SK-N-SH (cell line): ENCODE results near the gene KRTAP27-1. TPM values are rescaled to one million over a fixed set of nuclear protein-coding genes. Genes with fewer than 3 reads are reported as not detected.

ENCODE experiments used
- CTCF ChIA-PET: fragments of 300-600, 350-600 bp; formaldehyde crosslinking; extraction: SDS; loops from one replicate; lab custom pipeline; 2021; lab: Yijun Ruan, JAX
- POLR2A ChIA-PET: fragments of 350-600 bp; sonication (Branson Sonifier 250); formaldehyde crosslinking; extraction: SDS; loops from one replicate; lab custom pipeline; 2020; ENCODE audit warnings: antibody characterized with exemption, inconsistent platforms; lab: Yijun Ruan, JAX
- DNase-seq: peaks from one replicate; pipeline ENCODE4 v3.0.0; 2012
- H2AFZ ChIP-seq: fragments of 200-600 bp; sonication (generic); 2 replicates; pipeline ENCODE4 v1.8.1; 2016; ENCODE audit warnings: antibody characterized with exemption, mild to moderate bottlenecking, low read depth
- H3F3A ChIP-seq: fragments of 200-600 bp; sonication (generic); replicated peaks from 2 replicates; pipeline ENCODE3; 2016; ENCODE audit warnings: antibody characterized with exemption, mild to moderate bottlenecking; ENCODE audit not compliant: insufficient read depth
- H3K27ac ChIP-seq, 2 experiments: fragments of 200-500 bp in 1 of 2; fragments of 200-600 bp in 1 of 2; sonication (Bioruptor generic) in 1 of 2; sonication (generic), shearing (Covaris generic) in 1 of 2; 2 replicates each; pipeline versions ENCODE4 v1.5.1 to v1.6.1; 2014 to 2016; ENCODE audit warnings: low read depth in 2 of 2, inconsistent platforms in 1 of 2, low read length in 1 of 2, mild to moderate bottlenecking in 1 of 2, mixed read lengths in 1 of 2
- H3K27me3 ChIP-seq: fragments of 200-600 bp; sonication (generic), shearing (Covaris generic); 2 replicates; pipeline ENCODE4 v1.6.1; 2016; ENCODE audit warnings: mixed run types; ENCODE audit not compliant: insufficient read depth
- H3K36me3 ChIP-seq, 2 experiments: fragments of 200-500 bp in 1 of 2; fragments of 200-600 bp in 1 of 2; sonication (Bioruptor generic) in 1 of 2; sonication (generic) in 1 of 2; replicated peaks in 1 of 2; 2 replicates each; pipeline versions ENCODE3 to v1.5.1; 2014 to 2016; ENCODE audit warnings: low read length in 1 of 2, mild to moderate bottlenecking in 1 of 2; ENCODE audit not compliant: insufficient read depth in 2 of 2, control insufficient read depth in 1 of 2
- H3K4me1 ChIP-seq, 2 experiments: fragments of 200-500 bp in 1 of 2; fragments of 200-600 bp in 1 of 2; sonication (Bioruptor generic) in 1 of 2; sonication (generic), shearing (Covaris generic) in 1 of 2; 2 replicates each; pipeline versions ENCODE4 v1.5.1 to v1.6.1; 2014 to 2016; ENCODE audit warnings: low read depth in 1 of 2, low read length in 1 of 2, mixed run types in 1 of 2; ENCODE audit not compliant: insufficient read depth in 2 of 2, control insufficient read depth in 1 of 2
- H3K4me2 ChIP-seq: fragments of 200-600 bp; sonication (generic), shearing (Covaris generic); 2 replicates; pipeline ENCODE4 v1.6.1; 2017; ENCODE audit warnings: mixed run types
- H3K4me3 ChIP-seq, 2 experiments: fragments of 200-500 bp in 1 of 2; fragments of 200-600 bp in 1 of 2; sonication (Bioruptor generic) in 1 of 2; sonication (generic), shearing (Covaris generic) in 1 of 2; 2 replicates each; pipeline versions ENCODE4 v1.5.1 to v1.8.1; 2014 to 2016; ENCODE audit warnings: low read depth in 2 of 2, inconsistent platforms in 1 of 2, low read length in 1 of 2, mild to moderate bottlenecking in 1 of 2, mixed read lengths in 1 of 2, moderate library complexity in 1 of 2
- H3K79me2 ChIP-seq: fragments of 200-600 bp; sonication (generic); 2 replicates; pipeline ENCODE4 v1.8.1; 2017; ENCODE audit warnings: mild to moderate bottlenecking; ENCODE audit not compliant: insufficient read depth
- H3K9ac ChIP-seq: fragments of 200-600 bp; sonication (generic); 2 replicates; pipeline ENCODE4 v1.6.1; 2017; ENCODE audit warnings: mixed run types
- H3K9me2 ChIP-seq: fragments of 200-600 bp; sonication (generic); 2 replicates; pipeline ENCODE4 v1.6.1; 2017; ENCODE audit warnings: mixed run types
- H3K9me3 ChIP-seq: fragments of 200-600 bp; sonication (generic); 2 replicates; pipeline ENCODE4 v1.6.1; 2017; ENCODE audit warnings: mixed run types, mild to moderate bottlenecking, moderate library complexity
- H4K20me1 ChIP-seq: fragments of 200-600 bp; sonication (generic); 2 replicates; pipeline ENCODE4 v1.6.1; 2017; ENCODE audit warnings: mild to moderate bottlenecking, mixed run types; ENCODE audit not compliant: insufficient read depth
- EP300 ChIP-seq, 2 experiments: IDR thresholded peaks; 2 replicates each; pipeline versions ENCODE4 v1.4.0 to v1.6.1; 2012; ENCODE audit warnings: borderline replicate concordance in 1 of 2, low read depth in 1 of 2, low read length in 1 of 2
- EZH2phosphoT487 ChIP-seq: fragments of 200-600 bp; sonication (generic); IDR thresholded peaks from 2 replicates; pipeline ENCODE4 v1.6.1; 2017; ENCODE audit warnings: low read depth, mixed run types, mild to moderate bottlenecking, antibody characterized with exemption, moderate library complexity, borderline replicate concordance
- FOSL2 ChIP-seq: IDR thresholded peaks from 2 replicates; pipeline ENCODE4 v1.4.0; 2012; ENCODE audit warnings: low read depth, mild to moderate bottlenecking, moderate library complexity, borderline replicate concordance
- FOXJ3 ChIP-seq: sonication (generic); formaldehyde crosslinking; IDR thresholded peaks from 2 replicates; pipeline ENCODE4 v1.5.1; 2020; ENCODE audit warnings: mild to moderate bottlenecking, missing genetic modification reagents
- FOXM1 ChIP-seq: IDR thresholded peaks from 2 replicates; pipeline ENCODE4 v1.4.0; 2012; ENCODE audit warnings: low read depth, mild to moderate bottlenecking
- GABPA ChIP-seq: IDR thresholded peaks from 2 replicates; pipeline ENCODE4 v1.4.0; 2012; ENCODE audit warnings: low read depth, mild to moderate bottlenecking
- IRF3 ChIP-seq: fragments of 150-350 bp; IDR thresholded peaks from 2 replicates; pipeline ENCODE4 v1.6.1; 2016; ENCODE audit warnings: mild to moderate bottlenecking, low read depth, low read length
- JUND ChIP-seq: IDR thresholded peaks from 2 replicates; pipeline ENCODE4 v1.4.0; 2012
- MAX ChIP-seq: IDR thresholded peaks from 2 replicates; pipeline ENCODE4 v1.4.0; 2012; ENCODE audit warnings: low read depth
- MXI1 ChIP-seq: IDR thresholded peaks from 2 replicates; pipeline ENCODE4 v1.6.1; 2012; ENCODE audit warnings: mild to moderate bottlenecking, low read depth, low read length, improper control_type of control experiment
- NFIC ChIP-seq: IDR thresholded peaks from 2 replicates; pipeline ENCODE4 v1.4.0; 2012; ENCODE audit warnings: borderline replicate concordance
- PBX3 ChIP-seq: IDR thresholded peaks from 2 replicates; pipeline ENCODE4; 2012
- RAD21 ChIP-seq: IDR thresholded peaks from 2 replicates; pipeline ENCODE4 v1.6.1; 2012; ENCODE audit warnings: mild to moderate bottlenecking, low read length
- RXRA ChIP-seq: IDR thresholded peaks from 2 replicates; pipeline ENCODE4 v1.4.0; 2012; ENCODE audit warnings: low read depth, mild to moderate bottlenecking, borderline replicate concordance
- TAF1 ChIP-seq: IDR thresholded peaks from 2 replicates; pipeline ENCODE4 v1.6.1; 2012; ENCODE audit warnings: low read depth, mild to moderate bottlenecking, low read length, moderate library complexity, borderline replicate concordance
- TEAD4 ChIP-seq: IDR thresholded peaks from 2 replicates; pipeline ENCODE4 v1.4.0; 2012; ENCODE audit warnings: mild to moderate bottlenecking, borderline replicate concordance; ENCODE audit not compliant: insufficient read depth
- YY1 ChIP-seq: IDR thresholded peaks from 2 replicates; pipeline ENCODE4 v1.4.0; 2012; ENCODE audit warnings: low read depth, mild to moderate bottlenecking
- ZBTB33 ChIP-seq: IDR thresholded peaks from 2 replicates; pipeline ENCODE4 v1.4.0; 2012; ENCODE audit warnings: low read depth, borderline replicate concordance
- WGBS: methylation state at CpG from one replicate; pipeline ENCODE4 v1.1.6; 2017; ENCODE audit warnings: low lambda C conversion rate; 5-methylcytosine and 5-hydroxymethylcytosine counted together
- polyA plus RNA-seq, 3 experiments: library from polyadenylated mRNA; depleted of rRNA; stranded (reverse); fragments of >200 nt; gene quantifications; 2 replicates each; pipeline ENCODE4 v1.2.3, GENCODE V29; 2012
- TF ChIP-seq, protein P1 (sequence below): fragments of 200-600 bp; sonication (generic); IDR thresholded peaks from 2 replicates; pipeline ENCODE4 v1.6.1; 2017; ENCODE audit warnings: antibody characterized with exemption, mild to moderate bottlenecking, moderate library complexity
- TF ChIP-seq, protein P2 (sequence below): IDR thresholded peaks from 2 replicates; pipeline ENCODE4 v1.4.0; 2012; ENCODE audit warnings: low read depth, borderline replicate concordance

KRTAP27-1 gene
- not detected in 2 replicates for polyA plus RNA-seq (2012; rRNA removed)
- not detected in 2 replicates for polyA plus RNA-seq (2012; cell fraction: cytosol; rRNA removed)
- polyA plus RNA-seq (2012; cell fraction: nucleus; rRNA removed), result not detected in 2 replicates

GRCh38 chr21:30337276-30337744 lies at the start of gene KRTAP27-1:
Gene KRTAP27-1 (minus strand): TSS chr21:30337694. CDS start chr21:30337668, 26 bp downstream.
- no peak within 1 kb of the TSS for H3K9ac ChIP-seq
- no peaks in the 10 kb centered on the region for H3K79me2 ChIP-seq
- WGBS, result 6% methylated on average over 4 of the region's 6 CpGs
- no peak within 1 kb of the TSS for H3K4me3 ChIP-seq
- no peaks in the 10 kb centered on the region for H3K9me2 ChIP-seq
- H3K4me1 ChIP-seq, result no peaks in the 10 kb centered on the region
- no peaks in the 10 kb centered on the region for H4K20me1 ChIP-seq
- POLR2A ChIA-PET, result no interaction called here
- no peak within 1 kb of the TSS for H2AFZ ChIP-seq
- no peak within 1 kb of the TSS for H3K27ac ChIP-seq
- no peaks in the 10 kb centered on the region for H3K27me3 ChIP-seq
- no peak within 1 kb of the TSS for H3K4me2 ChIP-seq
- no peaks in the 10 kb centered on the region for H3K36me3 ChIP-seq
- H3K9me3 ChIP-seq, result no peaks in the 10 kb centered on the region
- H3F3A ChIP-seq, result no peaks in the 10 kb centered on the region
- DNase-seq, result no peak
- CTCF ChIA-PET, result interaction anchor here (1.1 kb wide), 1 partner anchor 749 kb away, joined by 4 read pairs; no protein-coding TSS in a partner anchor
- no peak for TF ChIP-seq IRF3
- TF ChIP-seq PBX3, result no peak
- TF ChIP-seq EZH2phosphoT487, result no peak
- no peak for TF ChIP-seq JUND
- TF ChIP-seq FOXJ3 (CRISPR knock-in tag), result no peak
- no peak for TF ChIP-seq ZBTB33
- TF ChIP-seq YY1, result no peak
- TF ChIP-seq, protein P1, sequence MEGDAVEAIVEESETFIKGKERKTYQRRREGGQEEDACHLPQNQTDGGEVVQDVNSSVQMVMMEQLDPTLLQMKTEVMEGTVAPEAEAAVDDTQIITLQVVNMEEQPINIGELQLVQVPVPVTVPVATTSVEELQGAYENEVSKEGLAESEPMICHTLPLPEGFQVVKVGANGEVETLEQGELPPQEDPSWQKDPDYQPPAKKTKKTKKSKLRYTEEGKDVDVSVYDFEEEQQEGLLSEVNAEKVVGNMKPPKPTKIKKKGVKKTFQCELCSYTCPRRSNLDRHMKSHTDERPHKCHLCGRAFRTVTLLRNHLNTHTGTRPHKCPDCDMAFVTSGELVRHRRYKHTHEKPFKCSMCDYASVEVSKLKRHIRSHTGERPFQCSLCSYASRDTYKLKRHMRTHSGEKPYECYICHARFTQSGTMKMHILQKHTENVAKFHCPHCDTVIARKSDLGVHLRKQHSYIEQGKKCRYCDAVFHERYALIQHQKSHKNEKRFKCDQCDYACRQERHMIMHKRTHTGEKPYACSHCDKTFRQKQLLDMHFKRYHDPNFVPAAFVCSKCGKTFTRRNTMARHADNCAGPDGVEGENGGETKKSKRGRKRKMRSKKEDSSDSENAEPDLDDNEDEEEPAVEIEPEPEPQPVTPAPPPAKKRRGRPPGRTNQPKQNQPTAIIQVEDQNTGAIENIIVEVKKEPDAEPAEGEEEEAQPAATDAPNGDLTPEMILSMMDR, result no peak
- no peak for TF ChIP-seq EP300 (IDR thresholded peaks at IDR 0.05; ENCODE audit: borderline replicate concordance in 1 of 2, low read depth in 1 of 2, low read length in 1 of 2)
- TF ChIP-seq TAF1, result no peak
- no peak for TF ChIP-seq MXI1
- no peak for TF ChIP-seq RXRA
- TF ChIP-seq RAD21, result no peak
- TF ChIP-seq GABPA, result no peak
- TF ChIP-seq, protein P2, sequence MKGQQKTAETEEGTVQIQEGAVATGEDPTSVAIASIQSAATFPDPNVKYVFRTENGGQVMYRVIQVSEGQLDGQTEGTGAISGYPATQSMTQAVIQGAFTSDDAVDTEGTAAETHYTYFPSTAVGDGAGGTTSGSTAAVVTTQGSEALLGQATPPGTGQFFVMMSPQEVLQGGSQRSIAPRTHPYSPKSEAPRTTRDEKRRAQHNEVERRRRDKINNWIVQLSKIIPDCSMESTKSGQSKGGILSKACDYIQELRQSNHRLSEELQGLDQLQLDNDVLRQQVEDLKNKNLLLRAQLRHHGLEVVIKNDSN, result no peak
- no peak for TF ChIP-seq FOXM1
- TF ChIP-seq FOSL2, result no peak
- no peak for TF ChIP-seq NFIC
- TF ChIP-seq MAX, result no peak
- no peak for TF ChIP-seq TEAD4
